ENCODE results near the gene L1TD1. TPM values are rescaled to one million over a fixed set of nuclear protein-coding genes. Genes with fewer than 3 reads are reported as not detected.

The L1TD1 gene
- total and polyA plus RNA-seq, 2 of the 13 experiments (the other 11 are each of a cell fraction or from before 2014, with no cell fraction given) = not detected

DNA sequence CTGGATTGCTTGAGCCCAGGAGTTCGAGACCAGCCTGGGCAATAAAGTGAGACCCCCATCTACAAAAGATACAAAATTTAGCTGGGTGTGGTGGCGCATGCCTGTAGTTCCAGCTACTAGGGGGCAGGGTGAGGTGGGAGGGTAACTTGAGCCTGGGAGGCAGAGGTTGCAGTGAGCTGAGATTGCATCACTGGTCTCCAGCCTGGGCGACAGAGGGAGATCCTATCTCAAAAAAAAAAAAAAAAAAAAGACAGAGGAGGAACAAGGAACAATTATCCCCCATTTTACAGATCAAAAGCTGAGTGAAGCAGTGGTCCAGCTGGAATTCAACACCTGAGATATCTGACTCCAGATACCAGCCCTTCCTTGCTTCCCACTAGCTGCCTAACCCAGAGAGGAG lies 34.8 kb downstream of the L1TD1 start:
- DNase-seq (ENCODE audit: low spot score) (peak; percentile 56), FAIRE-seq (no peak), ATAC-seq (peak; percentile 66)
- H3K27ac ChIP-seq (ENCODE audit: extremely low read length, insufficient read depth, low read length) = no peak overlapping the region
- no peak for TF ChIP-seq ZSCAN5A (CRISPR knock-in tag; IDR thresholded peaks at IDR 0.05; ENCODE audit: borderline replicate concordance)
- peak; percentile 71; the same call in 1 of the 2 replicates for TF ChIP-seq SIX4 (CRISPR knock-in tag; IDR thresholded peaks at IDR 0.05)
- TF ChIP-seq TGIF2 (CRISPR knock-in tag; IDR thresholded peaks at IDR 0.05) = 0 out of 2 replicates have a peak, but pooled peaks have one; percentile 23
- TF ChIP-seq, protein P1, sequence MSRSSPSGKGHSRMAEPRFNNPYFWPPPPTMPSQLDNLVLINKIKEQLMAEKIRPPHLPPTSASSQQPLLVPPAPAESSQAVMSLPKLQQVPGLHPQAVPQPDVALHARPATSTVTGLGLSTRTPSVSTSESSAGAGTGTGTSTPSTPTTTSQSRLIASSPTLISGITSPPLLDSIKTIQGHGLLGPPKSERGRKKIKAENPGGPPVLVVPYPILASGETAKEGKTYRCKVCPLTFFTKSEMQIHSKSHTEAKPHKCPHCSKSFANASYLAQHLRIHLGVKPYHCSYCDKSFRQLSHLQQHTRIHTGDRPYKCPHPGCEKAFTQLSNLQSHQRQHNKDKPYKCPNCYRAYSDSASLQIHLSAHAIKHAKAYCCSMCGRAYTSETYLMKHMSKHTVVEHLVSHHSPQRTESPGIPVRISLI (CRISPR knock-in tag; IDR thresholded peaks at IDR 0.05; ENCODE audit: borderline replicate concordance) = peak; percentile 85; the same call in 1 of the 2 replicates
- peak; percentile 72 for TF ChIP-seq ATF3 (CRISPR knock-in tag; IDR thresholded peaks at IDR 0.05)
- TF ChIP-seq SIX1 (CRISPR knock-in tag; IDR thresholded peaks at IDR 0.05; ENCODE audit: borderline replicate concordance) = peak; percentile 78
- no peak for TF ChIP-seq ARNTL (CRISPR knock-in tag; IDR thresholded peaks at IDR 0.05)
- TF ChIP-seq TEAD3 (CRISPR knock-in tag; optimal IDR thresholded peaks at IDR 0.05; ENCODE audit: borderline replicate concordance) = peak; percentile 15
- TF ChIP-seq ZNF501 (CRISPR knock-in tag; IDR thresholded peaks at IDR 0.05) = no peak
- peak; percentile 70; the same call in 1 of the 2 replicates for TF ChIP-seq CEBPB (IDR thresholded peaks at IDR 0.05; ENCODE audit: borderline replicate concordance, low read depth, low read length)
- TF ChIP-seq CTCF (CRISPR knock-in tag; IDR thresholded peaks at IDR 0.05) = 0 out of 2 replicates have a peak, but pooled peaks have one; percentile 20
- TF ChIP-seq, protein P2, sequence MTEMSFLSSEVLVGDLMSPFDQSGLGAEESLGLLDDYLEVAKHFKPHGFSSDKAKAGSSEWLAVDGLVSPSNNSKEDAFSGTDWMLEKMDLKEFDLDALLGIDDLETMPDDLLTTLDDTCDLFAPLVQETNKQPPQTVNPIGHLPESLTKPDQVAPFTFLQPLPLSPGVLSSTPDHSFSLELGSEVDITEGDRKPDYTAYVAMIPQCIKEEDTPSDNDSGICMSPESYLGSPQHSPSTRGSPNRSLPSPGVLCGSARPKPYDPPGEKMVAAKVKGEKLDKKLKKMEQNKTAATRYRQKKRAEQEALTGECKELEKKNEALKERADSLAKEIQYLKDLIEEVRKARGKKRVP (CRISPR knock-in tag; IDR thresholded peaks at IDR 0.05) = peak in 1 of 2 experiments; percentile 77; a peak in 2 of 4 replicates
- TF ChIP-seq CEBPG (CRISPR knock-in tag; IDR thresholded peaks at IDR 0.05) = peak; percentile 86
- in situ Hi-C loops (cut with HindIII; ENCODE audit: extremely low pct_ligation_motif_present, low pct_unique_long_range_greater_than_20kb) = no loop called here
- no peaks in the 10 kb centered on the region for H3K27me3 ChIP-seq (ENCODE audit: control insufficient read depth in 1 of 2, insufficient read depth in 2 of 2, low read length in 2 of 2)
- no peaks in the 10 kb centered on the region for H3K79me2 ChIP-seq (ENCODE audit: insufficient read depth, low read length)
- no peaks in the 10 kb centered on the region for H3K9me3 ChIP-seq (ENCODE audit: low read length)
- ChIA-PET CTCF (ENCODE audit: low intra/inter-chr PET ratio, low total read pairs) (no interaction called here), POLR2A (interaction anchor here (0.6 to 1.3 kb wide), 4 partner anchors 8 to 201 kb away, joined by 3 to 5 read pairs (median 3); no protein-coding TSS in a partner anchor)
- BruUV-seq (replicated peaks) = no TSS peak
- no peaks in the 10 kb centered on the region for H4K20me1 ChIP-seq (ENCODE audit: insufficient read depth, low read length)
- peak overlapping the region; percentile 57 for H2AFZ ChIP-seq (ENCODE audit: low read length)
- H3K9ac ChIP-seq (ENCODE audit: insufficient read depth, low read depth, low read length) = 0 out of 2 replicates have a peak overlapping the region, but pooled peaks have one; percentile 8
- 0% methylated on average over 3 of the region's 3 CpGs for WGBS (ENCODE audit: low lambda C conversion rate)
- peak overlapping the region; percentile 74 for H3K4me2 ChIP-seq (ENCODE audit: low read depth, low read length)
- peak overlapping the region in 1 of 3 experiments; percentile 49; a peak in 1 of 6 replicates for H3K4me3 ChIP-seq (replicated peaks in 1 of 3; ENCODE audit: insufficient read depth in 1 of 3, low read depth in 2 of 3, low read length in 3 of 3)
- intact Hi-C loops (cut with micrococcal nuclease; ENCODE audit: unreplicated experiment) = no loop called here
- H3K4me1 ChIP-seq (ENCODE audit: insufficient read depth, low read length) = peaks cover 63% of the 10 kb centered on the region
- no peaks in the 10 kb centered on the region for H3K36me3 ChIP-seq (replicated peaks in 1 of 2; ENCODE audit: control insufficient read depth in 1 of 2, insufficient read depth in 2 of 2, low read length in 2 of 2)
